Measurements from ENCODE around the gene ZNF439.
"Not testable (repeated sequence)": the region's sequence is repeated elsewhere in the genome, so short reads cannot be mapped to it uniquely, and the experiment has no call there.

The ZNF439 gene

DNA sequence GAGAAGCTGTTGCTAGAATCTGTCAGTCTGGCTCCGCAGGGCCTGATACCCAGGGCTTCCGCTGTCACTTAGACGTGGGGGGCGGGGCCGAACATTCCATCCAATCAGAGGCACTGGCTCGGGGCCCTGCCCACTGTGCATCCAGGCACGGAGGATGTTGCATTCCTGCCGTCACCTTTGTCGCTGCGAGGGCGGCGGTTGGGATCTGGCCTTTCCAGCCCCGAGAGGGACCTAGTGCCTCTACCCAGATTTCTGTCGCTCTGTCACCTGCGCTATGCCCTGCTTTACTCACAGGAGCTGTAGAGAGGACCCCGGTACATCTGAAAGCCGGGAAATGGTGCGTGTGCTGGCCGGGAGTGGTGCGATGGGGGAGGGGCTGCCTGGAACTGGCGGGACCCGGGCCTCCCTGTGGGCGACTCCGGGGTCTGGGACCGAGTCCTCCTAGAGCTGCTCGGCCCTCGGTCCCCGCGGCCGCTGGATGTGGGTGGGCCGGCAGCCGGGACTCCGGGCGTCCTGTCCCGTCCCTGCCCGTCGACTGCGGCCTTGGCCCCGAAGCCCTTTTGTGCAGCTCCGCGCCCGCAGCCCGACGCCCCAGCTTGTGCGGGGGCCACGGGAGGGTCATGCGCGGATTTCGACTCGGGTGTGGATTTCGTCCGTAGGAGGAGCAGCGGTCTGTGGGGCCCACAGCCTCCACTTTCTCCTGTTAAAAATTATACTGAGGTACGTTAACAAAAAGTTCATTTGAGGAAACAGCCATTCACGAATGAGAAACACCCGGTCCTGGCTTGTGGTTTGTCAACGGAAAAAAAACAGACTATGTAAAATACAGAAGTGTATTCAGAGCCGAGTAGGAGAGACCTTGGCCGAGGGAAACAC lies at the start of gene ZNF439:
TSS of gene ZNF439 (plus strand) at position 133 of the 876 bp plus-strand sequence. CDS start at position 275, 142 bp downstream.
- DNase-seq, result no peak

DNA sequence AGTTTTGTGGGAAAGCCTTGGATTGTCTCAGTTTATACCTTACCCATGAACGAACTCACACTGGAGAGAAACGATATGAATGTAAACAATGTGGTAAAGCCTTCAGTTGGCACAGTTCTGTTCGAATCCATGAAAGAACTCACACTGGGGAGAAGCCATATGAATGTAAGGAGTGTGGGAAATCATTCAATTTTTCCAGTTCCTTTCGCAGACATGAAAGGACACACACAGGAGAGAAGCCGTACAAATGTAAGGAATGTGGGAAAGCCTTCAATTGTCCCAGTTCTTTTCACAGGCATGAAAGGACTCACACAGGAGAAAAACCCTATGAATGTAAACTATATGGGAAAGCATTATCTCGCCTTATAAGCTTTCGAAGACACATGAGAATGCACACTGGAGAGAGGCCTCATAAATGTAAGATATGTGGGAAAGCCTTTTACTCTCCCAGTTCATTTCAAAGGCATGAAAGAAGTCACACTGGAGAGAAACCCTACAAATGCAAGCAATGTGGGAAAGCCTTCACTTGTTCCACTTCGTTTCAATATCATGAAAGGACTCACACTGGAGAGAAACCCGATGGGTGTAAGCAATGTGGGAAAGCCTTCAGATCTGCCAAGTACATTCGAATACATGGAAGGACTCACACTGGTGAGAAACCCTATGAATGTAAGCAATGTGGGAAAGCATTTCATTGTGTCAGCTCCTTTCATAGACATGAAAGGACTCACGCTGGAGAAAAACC lies 42.0 kb upstream of the ZNF439 start:
- DNase-seq, result no peak

DNA sequence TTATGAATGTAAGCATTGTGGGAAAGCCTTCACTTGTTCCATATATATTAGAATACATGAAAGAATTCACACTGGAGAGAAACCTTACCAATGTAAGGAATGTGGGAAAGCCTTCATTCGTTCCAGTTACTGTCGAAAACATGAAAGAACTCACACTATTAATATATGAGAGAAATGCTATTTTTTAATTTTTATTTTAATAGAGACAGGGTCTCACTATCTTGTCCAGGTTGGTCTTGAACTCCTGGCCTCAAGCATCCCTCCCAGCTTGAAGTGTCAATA lies 41.5 kb upstream of the ZNF439 start:
- no peak for DNase-seq

DNA sequence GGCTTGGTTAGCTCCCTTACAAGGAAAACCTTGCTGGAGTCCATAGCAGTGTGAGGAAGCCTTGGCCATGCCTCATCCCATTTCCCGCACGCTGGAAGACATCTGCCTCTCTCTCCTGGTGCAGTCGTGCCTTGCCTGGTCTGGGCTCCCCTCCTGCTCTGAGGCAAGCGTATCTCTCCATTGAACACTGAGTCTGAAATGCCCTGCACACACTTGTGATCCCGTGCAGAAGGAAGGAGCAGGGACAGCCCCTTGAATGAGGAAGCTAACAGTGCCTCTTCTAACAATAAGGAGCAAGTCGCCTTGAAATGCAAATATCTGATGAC lies 34.9 kb upstream of the ZNF439 start:
- no peak for DNase-seq

DNA sequence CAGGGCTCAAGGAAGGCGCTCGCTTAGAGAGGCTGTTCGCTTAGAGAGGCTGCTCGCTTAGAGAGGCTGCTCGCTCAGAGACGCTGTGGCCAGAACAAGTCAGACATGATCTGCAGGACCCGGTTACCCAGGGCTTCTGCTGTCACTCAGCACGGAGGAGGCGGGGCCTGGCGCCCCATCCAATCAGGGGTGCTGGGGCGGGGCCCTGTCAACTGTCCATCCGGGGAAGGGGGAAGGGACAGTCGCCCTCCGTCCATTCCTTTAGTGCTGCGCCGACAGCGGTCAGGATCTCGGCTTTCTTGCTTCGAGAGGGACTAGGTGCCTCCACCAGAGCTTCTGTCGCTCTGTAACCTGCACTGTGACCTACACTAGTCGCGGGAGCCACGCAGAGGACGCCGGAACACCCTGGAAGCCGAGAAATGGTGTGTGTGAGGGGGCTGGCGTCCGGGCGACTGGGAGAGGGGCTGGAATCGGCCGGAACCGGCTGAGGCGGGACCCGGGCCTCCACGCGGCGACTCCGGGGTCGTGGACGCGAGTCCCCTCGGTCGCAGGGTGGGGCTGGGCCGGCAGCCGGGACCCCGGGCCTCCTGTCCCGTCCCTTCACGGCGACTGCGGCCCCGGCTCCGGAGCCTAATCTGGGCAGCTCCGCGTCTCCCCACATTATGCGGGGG lies 34.4 kb upstream of the ZNF439 start, which contains the start of gene ZNF440:
TSS of gene ZNF440 (plus strand) at position 245 of the 671 bp plus-strand sequence. CDS start at position 420, 175 bp downstream.
- no peak for DNase-seq

DNA sequence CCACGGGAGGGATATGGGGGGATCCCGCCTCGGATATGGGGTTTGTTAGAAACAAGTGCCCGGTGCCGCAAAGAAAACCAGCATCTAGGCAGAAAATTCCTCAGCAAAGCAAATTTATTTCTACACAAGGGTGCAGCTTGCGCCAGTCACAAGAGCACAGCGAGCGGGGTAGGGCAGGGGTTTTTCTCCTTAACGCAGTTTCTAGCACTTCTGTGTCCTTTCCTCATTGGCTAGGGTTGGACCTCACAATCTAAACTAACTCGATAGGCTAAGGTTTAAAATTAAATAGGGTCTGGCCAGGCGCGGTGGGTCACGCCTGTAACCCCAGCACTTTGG lies 33.9 kb upstream of the ZNF439 start:
- DNase-seq, result no peak

DNA sequence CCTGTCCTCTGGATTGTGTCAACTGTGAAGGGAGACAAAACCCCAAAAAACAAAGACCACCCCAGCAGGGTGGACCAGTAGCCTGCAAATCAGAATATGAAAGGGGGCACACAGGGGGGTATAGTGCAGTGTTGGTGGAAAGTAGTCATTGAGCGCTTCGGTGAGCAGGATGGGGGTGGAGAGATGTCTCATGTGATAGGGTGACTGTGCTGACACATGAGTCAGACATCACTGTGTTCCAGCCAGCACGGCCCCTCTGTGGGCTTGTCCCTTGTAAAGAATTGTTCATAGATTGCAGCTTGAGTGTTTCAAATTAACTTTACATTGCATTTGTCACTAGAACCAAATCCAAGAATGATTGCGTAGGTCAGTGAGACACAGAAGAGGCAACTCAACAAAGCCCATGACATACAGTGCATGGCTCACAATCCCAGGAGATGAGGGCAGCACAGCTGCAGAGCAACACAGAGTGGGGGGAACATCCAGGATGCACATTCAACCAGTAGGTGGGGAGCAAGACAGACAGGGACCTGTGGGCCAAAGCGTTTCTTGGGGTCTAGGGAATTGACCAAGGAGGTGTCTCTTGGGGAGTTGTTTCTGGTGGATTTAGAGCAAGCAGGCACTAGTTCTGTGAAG lies 26.9 kb upstream of the ZNF439 start:
- DNase-seq, result no peak

DNA sequence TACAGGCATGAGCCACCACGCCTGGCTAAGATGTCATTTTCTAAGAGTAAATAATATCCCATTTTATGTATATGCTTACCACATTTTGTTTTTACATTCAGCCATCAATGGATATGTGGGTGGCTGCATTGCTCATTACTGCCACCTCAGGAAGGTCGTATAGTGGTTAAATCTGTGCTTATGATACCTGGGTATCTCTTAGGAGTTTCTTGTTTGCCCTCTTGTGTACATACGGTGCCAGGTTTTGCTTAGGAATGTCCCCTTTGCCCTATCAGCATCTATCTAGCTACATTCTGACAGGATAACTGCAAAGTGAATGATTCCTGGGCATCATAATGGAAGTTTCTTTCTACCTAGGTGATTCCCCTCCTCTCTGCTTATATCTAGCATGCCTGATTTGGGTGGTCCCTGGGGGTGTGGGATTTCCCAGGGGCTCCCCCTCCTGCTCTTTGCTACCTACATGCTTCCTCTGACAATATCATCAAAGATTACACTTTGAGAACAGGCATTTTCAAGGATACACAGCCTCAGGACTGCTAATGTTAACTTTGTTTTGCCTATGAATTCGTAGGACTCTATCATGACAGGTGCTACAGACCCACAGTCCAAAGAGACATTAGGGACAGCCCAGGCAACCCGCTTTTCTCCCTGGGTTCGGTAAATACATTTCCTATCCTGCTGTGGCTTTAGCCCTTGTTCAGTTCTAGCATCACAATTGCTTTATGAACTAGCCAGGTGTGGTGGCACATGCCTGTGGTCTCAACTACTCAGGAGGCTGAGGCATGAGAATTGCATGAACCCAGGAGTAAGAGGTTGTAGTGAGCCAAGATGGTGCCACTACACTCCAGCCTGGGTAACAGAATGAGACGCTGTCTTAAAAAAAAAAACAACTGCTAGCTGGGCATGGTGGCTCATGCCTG lies 19.3 kb upstream of the ZNF439 start:
- not testable (repeated sequence) for DNase-seq

DNA sequence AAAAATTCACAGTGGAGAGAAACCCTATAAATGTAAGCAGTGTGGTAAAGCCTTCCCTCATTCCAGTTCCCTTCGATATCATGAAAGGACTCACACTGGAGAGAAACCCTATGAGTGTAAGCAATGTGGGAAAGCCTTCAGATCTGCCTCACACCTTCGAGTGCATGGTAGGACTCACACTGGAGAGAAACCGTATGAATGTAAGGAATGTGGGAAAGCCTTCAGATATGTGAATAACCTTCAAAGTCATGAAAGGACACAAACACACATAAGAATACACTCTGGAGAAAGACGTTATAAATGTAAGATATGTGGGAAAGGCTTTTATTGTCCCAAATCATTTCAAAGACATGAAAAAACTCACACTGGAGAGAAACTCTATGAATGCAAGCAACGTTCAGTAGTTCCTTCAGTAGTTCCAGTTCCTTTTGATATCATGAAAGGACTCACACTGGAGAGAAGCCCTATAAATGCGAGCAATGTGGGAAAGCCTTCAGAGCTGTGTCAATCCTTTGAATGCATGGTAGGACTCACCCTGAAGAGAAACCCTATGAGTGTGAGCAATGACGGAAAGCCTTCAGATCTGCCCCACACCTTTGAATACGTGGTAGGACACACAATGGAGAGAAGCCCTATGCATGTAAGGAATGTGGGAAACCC lies 16.1 kb upstream of the ZNF439 start:
- no peak for DNase-seq

DNA sequence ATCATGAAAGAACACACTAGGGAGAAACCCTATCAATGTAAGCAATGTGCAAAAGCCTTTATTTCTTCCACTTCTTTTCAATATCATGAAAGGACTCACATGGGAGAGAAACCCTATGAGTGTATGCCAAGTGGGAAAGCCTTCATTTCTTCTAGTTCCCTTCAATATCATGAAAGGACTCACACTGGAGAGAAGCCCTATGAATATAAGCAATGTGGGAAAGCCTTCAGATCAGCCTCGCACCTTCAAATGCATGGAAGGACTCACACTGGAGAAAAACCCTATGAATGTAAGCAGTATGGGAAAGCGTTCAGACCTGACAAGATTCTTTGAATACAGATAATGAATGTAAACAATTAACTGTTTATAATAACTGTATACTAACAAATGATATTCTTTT lies 15.0 kb upstream of the ZNF439 start:
- DNase-seq, result no peak

DNA sequence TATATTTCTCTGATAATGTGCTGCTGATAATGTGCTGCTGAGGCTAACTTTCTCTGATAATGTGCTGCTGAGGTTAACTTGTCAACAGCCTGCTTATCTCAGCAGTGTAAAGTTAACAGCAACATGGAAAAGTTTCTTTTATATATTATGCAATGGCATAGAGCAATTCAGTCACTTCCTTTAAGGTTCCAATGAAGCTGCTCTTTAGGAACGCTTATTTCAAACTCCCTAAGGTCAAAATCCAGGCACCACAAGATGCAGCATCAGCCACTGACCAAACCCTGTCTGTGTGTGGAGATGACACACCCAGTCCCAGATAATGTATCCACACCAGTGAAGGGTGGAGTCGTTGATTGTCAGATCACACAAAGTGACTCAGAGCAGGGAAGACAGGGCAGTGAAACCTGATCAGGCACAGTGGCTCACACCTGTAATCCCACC lies 12.9 kb upstream of the ZNF439 start:
- DNase-seq, result not testable (repeated sequence)

DNA sequence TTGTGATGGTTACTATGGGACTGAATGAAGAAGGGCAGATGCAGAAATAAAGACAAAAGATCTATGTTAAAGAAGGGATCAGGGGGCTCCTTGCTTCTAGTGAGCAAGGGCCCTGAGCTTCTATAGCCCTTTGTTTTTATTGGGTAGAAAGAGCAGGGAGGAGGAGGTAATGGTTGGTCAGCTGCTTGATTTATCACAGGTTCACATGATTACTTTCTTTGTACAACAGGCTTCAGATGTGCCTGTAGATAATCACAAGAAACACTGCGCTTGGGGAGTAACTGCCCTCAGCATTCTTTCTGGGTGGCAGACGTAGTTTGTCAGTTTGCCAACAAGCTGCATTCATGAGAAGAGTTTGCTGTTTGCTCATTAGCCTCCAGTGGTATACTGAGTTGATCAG lies 4.8 kb upstream of the ZNF439 start:
- no peak for DNase-seq

DNA sequence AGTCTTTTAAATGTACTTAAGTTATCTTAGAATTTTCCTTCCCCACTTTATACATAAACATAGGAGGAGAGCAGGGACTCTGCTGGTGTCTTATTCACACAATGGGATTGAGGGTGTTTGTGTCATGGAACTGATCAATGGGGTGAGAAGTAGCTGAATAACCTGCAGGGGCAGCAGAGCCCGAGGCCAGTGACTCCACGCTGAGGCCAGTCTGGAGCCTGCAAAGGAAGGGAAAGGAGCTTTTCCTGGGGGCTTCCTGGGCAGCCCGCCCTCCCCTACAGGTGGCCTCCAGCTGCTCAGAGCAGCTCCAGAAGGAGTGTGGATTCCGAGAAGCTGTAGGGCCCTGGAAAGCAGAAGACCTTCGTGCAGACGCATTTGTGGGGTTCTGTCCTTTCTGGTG lies 911 bp upstream of the ZNF439 start:
- not testable (repeated sequence) for DNase-seq

DNA sequence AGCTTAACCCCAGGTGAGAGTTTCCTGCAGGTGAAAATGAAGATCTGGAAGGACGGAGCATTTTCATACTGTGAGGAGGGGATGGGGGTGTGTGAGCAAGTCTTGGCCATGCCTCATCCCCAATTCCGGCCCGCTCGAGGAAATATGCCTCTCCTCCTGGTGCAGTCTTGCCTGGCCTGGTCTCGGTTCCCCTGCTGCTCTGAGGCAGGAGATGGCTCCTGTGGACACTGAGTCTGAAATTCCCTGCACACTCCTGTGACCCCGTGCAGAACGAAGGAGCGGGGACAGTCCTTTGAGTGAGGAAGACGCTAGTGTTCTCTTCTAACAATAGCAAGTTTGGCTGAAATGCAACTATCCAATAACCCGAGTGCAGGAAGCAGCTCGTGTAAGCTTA lies 329 bp upstream of the ZNF439 start:
- DNase-seq, result no peak

DNA sequence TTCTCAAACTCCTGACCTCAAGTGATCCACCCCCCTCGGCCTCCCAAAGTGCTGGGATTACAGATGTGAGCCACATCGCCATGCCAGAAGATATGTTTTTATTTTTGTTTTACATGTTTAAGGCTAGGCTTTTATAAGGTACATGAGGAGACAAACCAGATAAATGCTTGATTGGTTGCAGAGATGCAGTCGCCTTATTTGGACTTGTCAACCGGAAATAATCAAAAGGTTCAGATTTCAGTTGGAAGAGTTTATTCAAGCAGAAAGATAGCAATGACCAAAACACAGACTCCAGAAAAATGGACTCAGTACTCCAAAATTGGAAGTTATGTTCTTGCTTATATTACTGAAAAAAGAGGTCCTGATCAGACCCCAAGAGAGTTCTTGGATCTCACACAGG lies 1.8 kb downstream of the ZNF439 start:
- DNase-seq, result not testable (repeated sequence)

DNA sequence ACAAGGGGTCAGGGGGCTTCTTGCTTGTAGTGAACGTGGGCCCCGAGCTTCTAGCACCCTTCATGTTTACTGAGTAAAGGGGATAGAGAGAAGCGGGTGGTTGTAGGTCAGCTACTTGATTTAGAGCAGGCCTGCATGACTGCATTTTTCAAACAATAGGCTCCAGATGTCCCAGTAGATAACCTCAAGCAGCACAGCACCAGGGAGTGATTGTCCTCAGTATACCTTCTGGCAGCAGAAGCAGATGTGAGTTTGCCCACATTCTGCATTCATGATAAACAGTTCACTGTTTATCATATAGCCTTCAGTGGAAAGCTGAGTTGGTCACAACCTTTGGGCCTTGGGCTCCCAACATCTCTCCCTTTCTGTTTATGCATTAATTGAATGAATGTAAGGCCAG lies 4.8 kb downstream of the ZNF439 start:
- no peak for DNase-seq

DNA sequence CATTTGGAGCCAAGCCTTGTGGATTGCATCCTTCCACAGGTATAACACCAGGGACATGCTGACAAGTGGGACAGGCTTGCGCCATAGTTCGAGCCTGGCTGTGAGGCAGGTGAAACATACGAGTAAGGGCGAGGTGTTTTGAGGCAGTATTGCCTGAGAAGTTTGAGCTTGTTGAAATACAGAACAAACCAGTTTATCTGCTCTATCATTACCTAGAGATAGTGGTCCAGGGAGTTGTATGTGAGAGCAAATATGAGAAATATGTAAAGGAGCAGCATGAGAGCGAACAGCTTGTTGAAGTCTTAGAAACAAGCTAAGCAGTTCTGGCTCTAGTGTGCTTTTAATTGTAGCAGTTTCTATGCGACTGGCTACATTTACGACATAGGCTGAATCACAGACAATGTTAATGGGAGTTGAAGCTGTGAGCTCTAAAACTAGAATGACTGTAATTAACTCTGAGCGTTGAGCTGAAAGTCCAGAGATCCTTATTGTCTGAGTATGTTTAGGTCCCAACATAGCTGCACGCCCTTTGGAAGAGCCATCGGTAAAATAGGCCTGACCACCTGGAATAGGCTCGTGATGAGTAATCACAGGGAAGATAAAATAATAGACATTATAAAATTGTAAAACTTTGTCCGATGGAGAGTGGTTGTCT lies 8.2 kb downstream of the ZNF439 start:
- DNase-seq, result no peak

DNA sequence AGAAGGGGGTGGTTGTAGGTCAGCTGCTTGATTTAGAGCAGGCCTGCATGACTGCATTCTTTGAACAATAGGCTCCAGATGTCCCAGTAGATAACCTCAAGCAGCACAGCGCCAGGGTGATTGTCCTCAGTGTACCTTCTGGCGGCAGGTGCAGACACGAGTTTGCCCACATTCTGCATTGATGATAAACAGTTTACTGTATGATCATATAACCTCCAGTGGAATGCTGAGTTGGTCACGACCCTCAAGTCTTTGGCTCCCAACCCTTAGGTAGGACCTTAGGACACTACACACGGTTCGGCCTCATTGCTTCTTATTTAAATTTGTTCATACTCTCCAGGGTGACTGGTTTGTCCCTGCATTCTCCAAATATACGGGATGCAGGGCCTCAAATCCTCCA lies 12.2 kb downstream of the ZNF439 start:
- DNase-seq, result no peak

DNA sequence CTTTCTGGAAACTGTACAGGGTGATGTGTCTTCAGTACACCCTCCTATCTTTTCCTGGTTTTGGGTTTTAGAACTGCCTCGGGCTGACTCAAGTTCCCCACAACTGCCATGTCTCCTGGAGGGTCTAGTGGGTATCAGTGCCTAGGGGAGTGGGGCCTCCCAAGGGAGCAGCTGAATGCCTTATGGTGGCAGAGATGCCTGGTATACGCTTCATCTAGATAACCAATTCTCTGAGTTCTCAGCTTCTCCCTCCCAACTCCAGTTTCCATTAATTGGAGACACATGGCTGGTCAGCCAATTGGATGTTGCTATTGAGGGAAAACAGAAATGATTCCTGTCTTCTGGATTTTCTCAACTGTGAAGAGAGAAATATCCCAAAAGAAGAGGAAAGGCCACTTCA lies 12.8 kb downstream of the ZNF439 start:
- DNase-seq, result no peak

DNA sequence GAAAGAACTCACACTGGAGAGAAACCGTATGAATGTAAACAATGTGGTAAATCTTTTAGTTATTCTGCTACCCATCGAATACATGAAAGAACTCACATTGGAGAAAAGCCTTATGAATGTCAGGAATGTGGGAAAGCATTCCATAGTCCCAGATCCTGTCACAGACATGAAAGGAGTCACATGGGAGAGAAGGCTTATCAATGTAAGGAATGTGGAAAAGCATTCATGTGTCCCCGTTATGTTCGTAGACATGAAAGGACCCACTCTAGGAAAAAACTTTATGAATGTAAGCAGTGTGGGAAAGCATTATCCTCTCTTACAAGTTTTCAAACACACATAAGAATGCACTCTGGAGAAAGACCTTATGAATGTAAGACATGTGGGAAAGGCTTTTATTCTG lies 19.2 kb downstream of the ZNF439 start:
- not testable (repeated sequence) for DNase-seq

DNA sequence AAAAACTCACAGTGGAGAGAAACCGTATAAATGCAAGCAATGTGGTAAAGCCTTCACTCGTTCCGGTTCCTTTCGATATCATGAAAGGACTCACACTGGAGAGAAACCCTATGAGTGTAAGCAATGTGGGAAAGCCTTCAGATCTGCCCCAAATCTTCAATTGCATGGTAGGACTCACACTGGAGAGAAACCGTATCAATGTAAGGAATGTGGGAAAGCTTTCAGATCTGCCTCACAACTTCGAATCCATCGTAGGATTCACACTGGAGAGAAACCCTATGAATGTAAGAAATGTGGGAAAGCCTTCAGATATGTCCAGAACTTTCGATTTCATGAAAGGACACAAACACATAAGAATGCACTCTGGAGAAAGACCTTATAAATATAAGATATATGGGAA lies 19.7 kb downstream of the ZNF439 start:
- no peak for DNase-seq

All from NK-92 treated with Interleukin-12 subunit alpha and Interleukin-12 subunit beta, amount 100 ng/mL, for 24 hours (cell line).